ENCODE data around the gene NBPF26.
"Not testable (repeated sequence)": the region's sequence is repeated elsewhere in the genome, so short reads cannot be mapped to it uniquely, and the experiment has no call there.

The NBPF26 gene

GRCh38 chr1:120723715-120724402 is at the start of gene NBPF26:
TSS of gene NBPF26 (plus strand) at chr1:120723945.
- DNase-seq (ENCODE audit: low read depth): peak; percentile 16

- DNase-seq (ENCODE audit: low read depth): not testable (repeated sequence)
Observed at GRCh38 chr1:120680106-120680819, 43.5 kb upstream of the NBPF26 start.

GRCh38 chr1:120680938-120681337 is 42.8 kb upstream of the NBPF26 start:
- not testable (repeated sequence) for DNase-seq (ENCODE audit: low read depth)

GRCh38 chr1:120684397-120684796 is 39.3 kb upstream of the NBPF26 start:
- DNase-seq (ENCODE audit: low read depth): not testable (repeated sequence)

- not testable (repeated sequence) for DNase-seq (ENCODE audit: low read depth)
Observed at GRCh38 chr1:120685622-120686021, 38.1 kb upstream of the NBPF26 start.

GRCh38 chr1:120687250-120687649 is 36.5 kb upstream of the NBPF26 start:
- not testable (repeated sequence) for DNase-seq (ENCODE audit: low read depth)

- DNase-seq (ENCODE audit: low read depth): not testable (repeated sequence)
Observed at GRCh38 chr1:120700807-120701562, 22.8 kb upstream of the NBPF26 start.

GRCh38 chr1:120723358-120723714 is 409 bp upstream of the NBPF26 start:
- DNase-seq (ENCODE audit: low read depth): not testable (repeated sequence)

- not testable (repeated sequence) for DNase-seq (ENCODE audit: low read depth)
Observed at GRCh38 chr1:120724507-120724906, 762 bp downstream of the NBPF26 start.

GRCh38 chr1:120728811-120729210 is 5.1 kb downstream of the NBPF26 start:
- DNase-seq (ENCODE audit: low read depth): not testable (repeated sequence)

GRCh38 chr1:120769090-120769489 is 45.3 kb downstream of the NBPF26 start:
- not testable (repeated sequence) for DNase-seq (ENCODE audit: low read depth)

- DNase-seq (ENCODE audit: low read depth): not testable (repeated sequence)
Observed at GRCh38 chr1:120805452-120805851, 81.7 kb downstream of the NBPF26 start.

- DNase-seq (ENCODE audit: low read depth): not testable (repeated sequence)
Observed at GRCh38 chr1:120811822-120812221, 88.1 kb downstream of the NBPF26 start.

- DNase-seq (ENCODE audit: low read depth): not testable (repeated sequence)
Observed at GRCh38 chr1:120825051-120825450, 101.3 kb downstream of the NBPF26 start.

- not testable (repeated sequence) for DNase-seq (ENCODE audit: low read depth)
Observed at GRCh38 chr1:120826623-120827022, 102.9 kb downstream of the NBPF26 start.

GRCh38 chr1:120844186-120844944 is 120.6 kb downstream of the NBPF26 start:
- DNase-seq (ENCODE audit: low read depth): peak; percentile 43

GRCh38 chr1:120844945-120845330 is 121.2 kb downstream of the NBPF26 start:
- DNase-seq (ENCODE audit: low read depth): not testable (repeated sequence)

- DNase-seq (ENCODE audit: low read depth): not testable (repeated sequence)
Observed at GRCh38 chr1:120849400-120850286, 125.9 kb downstream of the NBPF26 start.

- not testable (repeated sequence) for DNase-seq (ENCODE audit: low read depth)
Observed at GRCh38 chr1:120850287-120850536, 126.5 kb downstream of the NBPF26 start.

GRCh38 chr1:120850537-120851421 is 127.0 kb downstream of the NBPF26 start:
- DNase-seq (ENCODE audit: low read depth): peak; percentile 40

All from stimulated activated CD8-positive, alpha-beta memory T cell treated with anti-CD3 and anti-CD28 coated beads, Interleukin-15, amount 100 ng/mL, for 1 hour (primary cell).